K562 (cell line): ENCODE results near the gene JUND. TPM values are rescaled to one million over a fixed set of nuclear protein-coding genes. Genes with fewer than 3 reads are reported as not detected.

Source experiments
- COPS2 ChIP-seq: fragments of 450-650 bp; conservative IDR thresholded peaks from 2 replicates; pipeline ENCODE4 v1.6.1; 2016; ENCODE audit warnings: mild to moderate bottlenecking, moderate library complexity
- CREBBP ChIP-seq: IDR thresholded peaks from one replicate; pipeline ENCODE4 v1.6.1; 2012; ENCODE audit warnings: low read depth, mild to moderate bottlenecking, control low read depth, inconsistent platforms, low read length
- FOS ChIP-seq: IDR thresholded peaks from 3 replicates; pipeline ENCODE4 v1.6.1; 2011; ENCODE audit not compliant: insufficient read length; ENCODE audit errors: extremely low read depth
- JUND ChIP-seq, 2 experiments: IDR thresholded peaks; 2 replicates in 1 of 2; 3 replicates in 1 of 2; pipeline ENCODE4 v1.6.1; 2011; ENCODE audit warnings: borderline replicate concordance in 2 of 2, low read depth in 2 of 2, low read length in 2 of 2, improper control_type of control experiment in 1 of 2, missing biosample characterization in 1 of 2, missing genetic modification characterization in 1 of 2, missing genetic modification reagents in 1 of 2
- KDM2B ChIP-seq: fragments of 250-450 bp; sonication (Bioruptor Pico); IDR thresholded peaks from 2 replicates; pipeline ENCODE4 v1.8.0; 2021; ENCODE audit warnings: mild to moderate bottlenecking, moderate library complexity
- MED1 ChIP-seq: sonication (generic); formaldehyde crosslinking; IDR thresholded peaks from 2 replicates; pipeline ENCODE4 v1.8.1; 2023; ENCODE audit warnings: missing genetic modification reagents, borderline replicate concordance
- MGA ChIP-seq: fragments of 450-650 bp; IDR thresholded peaks from 2 replicates; pipeline ENCODE4 v1.6.1; 2016; ENCODE audit warnings: mild to moderate bottlenecking, moderate library complexity
- MTF1 ChIP-seq: fragments of 250-450 bp; sonication (Bioruptor Pico); IDR thresholded peaks from 2 replicates; pipeline ENCODE4 v1.9.0; 2021; ENCODE audit warnings: moderate library complexity, mild to moderate bottlenecking, inconsistent platforms, borderline replicate concordance
- RCOR1 ChIP-seq, 2 experiments: IDR thresholded peaks; 2 replicates each; pipeline ENCODE4 v1.6.1; 2012; ENCODE audit warnings: low read depth in 2 of 2, low read length in 2 of 2, borderline replicate concordance in 1 of 2, improper control_type of control experiment in 1 of 2
- TBP ChIP-seq: optimal IDR thresholded peaks from 2 replicates; pipeline ENCODE3; 2011; ENCODE audit warnings: low read depth, low read length, improper control_type of control experiment
- ZNF239 ChIP-seq: fragments of 250-450 bp; sonication (Bioruptor Pico); IDR thresholded peaks from 2 replicates; pipeline ENCODE4 v1.4.0; 2020; ENCODE audit warnings: mild to moderate bottlenecking
- ZNF384 ChIP-seq: IDR thresholded peaks from 2 replicates; pipeline ENCODE4 v1.6.1; 2012; ENCODE audit warnings: low read depth, low read length, improper control_type of control experiment
- polyA plus RNA-seq, 8 experiments: library from polyadenylated mRNA; depleted of rRNA in 4 of 8; stranded (reverse) in 5 of 8; unstranded in 3 of 8; fragments of >200 nt; fragmentation: Nextera tagmentation in 2 of 8; fragmentation: Illumina TruSeq in 1 of 8; extraction: Ambion mirVana in 2 of 8; extraction: Trizol in 1 of 8; gene quantifications; 2 replicates each; pipeline versions ENCODE4 v1.2.1 to v1.2.3, GENCODE V29; 2011 to 2014; ENCODE audit warnings: inconsistent platforms in 1 of 8, missing spikeins in 1 of 8
- total RNA-seq, 7 experiments: library from RNA; depleted of rRNA in 6 of 7; stranded (reverse); fragments of >200 nt in 6 of 7; fragmentation: Illumina TruSeq in 2 of 7; extraction: Trizol in 2 of 7; gene quantifications; 2 replicates each; pipeline versions ENCODE4 v1.2.1 to v1.2.3, GENCODE V29; 2011 to 2021; ENCODE audit warnings: low replicate concordance in 1 of 7
- TF ChIP-seq, protein P1 (sequence below): fragments of 250-450 bp; sonication (Bioruptor Pico); IDR thresholded peaks from 2 replicates; pipeline ENCODE4 v1.8.0; 2022; ENCODE audit warnings: inconsistent platforms, mild to moderate bottlenecking, moderate library complexity, borderline replicate concordance
- TF ChIP-seq, protein P2 (sequence below): sonication (generic); formaldehyde crosslinking; IDR thresholded peaks from 2 replicates; pipeline ENCODE4 v1.4.0; 2020; ENCODE audit warnings: mild to moderate bottlenecking, missing genetic modification reagents

The JUND gene
- total and polyA plus RNA-seq, 9 of the 15 experiments (the other 6 are each of a cell fraction or from before 2014, with no cell fraction given), result 6.4 to 286 (median 42.3) TPM

DNA sequence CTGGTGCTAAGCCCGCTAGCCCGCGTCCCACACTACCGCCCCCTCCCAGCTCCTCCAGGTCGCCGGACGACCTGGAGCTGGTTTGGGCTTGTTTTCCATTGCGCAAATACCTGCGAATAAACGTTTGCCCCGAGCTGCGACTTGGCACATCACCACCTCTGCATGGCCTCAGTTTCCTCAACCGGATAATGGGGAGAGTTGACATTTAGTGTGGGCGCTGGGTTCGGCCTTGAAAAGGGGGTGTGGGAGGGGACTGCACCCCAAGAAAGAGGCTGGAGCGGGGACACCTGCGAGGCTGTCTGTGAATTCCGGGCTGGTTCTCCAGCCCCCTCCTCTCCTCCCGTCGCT is 11.0 kb upstream of the JUND start (continued):
- TF ChIP-seq MGA (no peak), CREBBP (no peak), COPS2 (no peak), KDM2B (CRISPR knock-in tag) (0 out of 2 replicates have a peak, but pooled peaks have one; percentile 46), RCOR1 (IDR thresholded peaks at IDR 0.05; ENCODE audit: borderline replicate concordance in 1 of 2, low read depth in 2 of 2, low read length in 2 of 2) (peak in 1 of 2 experiments; percentile 8; a peak in 1 of 4 replicates), JUND (IDR thresholded peaks at IDR 0.05; ENCODE audit: borderline replicate concordance, low read depth, low read length) (no peak), JUND (tag; IDR thresholded peaks at IDR 0.05; ENCODE audit: borderline replicate concordance, low read depth, low read length) (no peak), MED1 (CRISPR knock-in tag) (no peak), MTF1 (CRISPR knock-in tag) (no peak), ZNF384 (no peak), FOS (no peak), TBP (no peak), ZNF239 (CRISPR knock-in tag) (no peak)
- TF ChIP-seq, protein P1, sequence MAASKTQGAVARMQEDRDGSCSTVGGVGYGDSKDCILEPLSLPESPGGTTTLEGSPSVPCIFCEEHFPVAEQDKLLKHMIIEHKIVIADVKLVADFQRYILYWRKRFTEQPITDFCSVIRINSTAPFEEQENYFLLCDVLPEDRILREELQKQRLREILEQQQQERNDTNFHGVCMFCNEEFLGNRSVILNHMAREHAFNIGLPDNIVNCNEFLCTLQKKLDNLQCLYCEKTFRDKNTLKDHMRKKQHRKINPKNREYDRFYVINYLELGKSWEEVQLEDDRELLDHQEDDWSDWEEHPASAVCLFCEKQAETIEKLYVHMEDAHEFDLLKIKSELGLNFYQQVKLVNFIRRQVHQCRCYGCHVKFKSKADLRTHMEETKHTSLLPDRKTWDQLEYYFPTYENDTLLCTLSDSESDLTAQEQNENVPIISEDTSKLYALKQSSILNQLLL (CRISPR knock-in tag), result no peak
- TF ChIP-seq, protein P2, sequence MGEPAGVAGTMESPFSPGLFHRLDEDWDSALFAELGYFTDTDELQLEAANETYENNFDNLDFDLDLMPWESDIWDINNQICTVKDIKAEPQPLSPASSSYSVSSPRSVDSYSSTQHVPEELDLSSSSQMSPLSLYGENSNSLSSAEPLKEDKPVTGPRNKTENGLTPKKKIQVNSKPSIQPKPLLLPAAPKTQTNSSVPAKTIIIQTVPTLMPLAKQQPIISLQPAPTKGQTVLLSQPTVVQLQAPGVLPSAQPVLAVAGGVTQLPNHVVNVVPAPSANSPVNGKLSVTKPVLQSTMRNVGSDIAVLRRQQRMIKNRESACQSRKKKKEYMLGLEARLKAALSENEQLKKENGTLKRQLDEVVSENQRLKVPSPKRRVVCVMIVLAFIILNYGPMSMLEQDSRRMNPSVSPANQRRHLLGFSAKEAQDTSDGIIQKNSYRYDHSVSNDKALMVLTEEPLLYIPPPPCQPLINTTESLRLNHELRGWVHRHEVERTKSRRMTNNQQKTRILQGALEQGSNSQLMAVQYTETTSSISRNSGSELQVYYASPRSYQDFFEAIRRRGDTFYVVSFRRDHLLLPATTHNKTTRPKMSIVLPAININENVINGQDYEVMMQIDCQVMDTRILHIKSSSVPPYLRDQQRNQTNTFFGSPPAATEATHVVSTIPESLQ (CRISPR knock-in tag), result no peak
